Activated T-cell treated with anti-CD3 and anti-CD28 coated beads, Interleukin-2, amount 50 U/mL, for 4 hours (primary cell): ENCODE measurements around the gene TMEM217. TPM values are rescaled to one million over a fixed set of nuclear protein-coding genes. Genes with fewer than 3 reads are reported as not detected.

ENCODE experiments used
- ATAC-seq, 2 donors: fragments of 200-7000 bp; cut with Tn5 transposase; one replicate each; pipeline ENCODE4 v1.10.0; 2021
- DNase-seq: peaks from one replicate; pipeline ENCODE4 v3.0.0-alpha.2; 2020
- H3K27me3 Mint-ChIP-seq: one replicate; pipeline ENCODE4 v1.8.0; 2021; ENCODE audit warnings: low read depth, mixed read lengths
- H3K36me3 Mint-ChIP-seq: one replicate; pipeline ENCODE4 v1.8.0; 2022; ENCODE audit warnings: mixed read lengths; ENCODE audit not compliant: insufficient read depth
- H3K4me1 Mint-ChIP-seq: one replicate; pipeline ENCODE4 v1.8.0; 2021; ENCODE audit warnings: low read depth, mixed read lengths
- H3K4me3 Mint-ChIP-seq: one replicate; pipeline ENCODE4 v1.8.0; 2021; ENCODE audit warnings: mild to moderate bottlenecking, moderate library complexity, mixed read lengths
- H3K9me3 Mint-ChIP-seq: one replicate; pipeline ENCODE4 v1.8.0; 2021; ENCODE audit warnings: mixed read lengths
- total RNA-seq, 3 donors: library from RNA; stranded (reverse); gene quantifications; one replicate each; pipeline ENCODE4 v1.2.1, GENCODE V29; 2021

Gene TMEM217
- total RNA-seq, 3 donors from 2014 or later, result 2.3 to 4.2 (median 2.8) TPM

DNA sequence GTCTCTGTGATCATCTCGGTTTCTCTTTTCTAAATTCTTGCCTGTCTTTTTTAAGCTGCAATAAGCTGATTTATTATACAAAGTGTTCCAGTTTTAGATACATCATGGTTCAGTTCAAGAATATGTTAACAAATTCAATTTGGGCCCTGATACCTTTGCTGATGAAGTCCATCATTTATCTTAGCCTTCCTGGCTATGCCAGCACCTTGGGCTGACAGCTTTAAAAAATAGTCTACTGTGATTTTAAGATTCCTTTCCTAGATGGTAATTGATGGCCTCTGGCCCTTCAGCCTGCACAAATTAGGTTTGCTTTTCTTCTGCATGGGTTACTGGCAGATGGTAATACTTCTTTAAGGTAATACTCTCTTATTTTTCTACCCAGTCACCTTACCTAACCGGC is 7.1 kb upstream of the TMEM217 start:
- H3K9me3 Mint-ChIP-seq, result no peaks in the 10 kb centered on the region
- peaks cover 39% of the 10 kb centered on the region for H3K4me1 Mint-ChIP-seq
- peaks cover 8% of the 10 kb centered on the region for H3K36me3 Mint-ChIP-seq
- H3K27me3 Mint-ChIP-seq, result no peaks in the 10 kb centered on the region
- DNase-seq (no peak), ATAC-seq (no peak)
- H3K4me3 Mint-ChIP-seq, result no peak overlapping the region

DNA sequence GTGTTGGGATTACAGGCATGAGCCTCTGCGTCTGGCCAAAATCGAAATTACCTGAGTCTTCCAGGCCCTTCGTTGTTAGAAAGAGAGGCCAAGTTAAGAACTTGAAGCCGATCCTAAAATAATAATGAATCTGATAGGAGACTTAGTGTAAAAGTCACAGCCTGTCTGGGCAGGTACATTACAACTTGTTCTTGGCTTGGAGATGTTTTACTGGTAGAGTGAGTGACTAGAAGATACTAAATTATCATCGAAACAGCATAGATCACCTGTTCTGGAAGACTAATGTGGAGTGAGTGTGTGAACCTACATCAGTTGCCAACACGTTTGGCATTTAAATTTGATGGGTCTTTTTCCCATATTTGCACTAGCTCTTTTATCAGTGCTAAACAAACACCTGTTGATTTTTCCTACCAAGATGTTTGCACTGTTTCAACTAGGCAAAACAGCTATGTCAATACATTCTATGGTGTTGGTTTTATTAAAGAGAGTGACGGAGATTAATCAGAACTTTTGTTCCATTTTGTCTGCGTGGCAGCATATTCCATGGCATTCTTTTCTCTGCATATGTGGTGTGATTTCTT is 4.6 kb upstream of the TMEM217 start:
- Mint-ChIP-seq H3K9me3 (no peaks in the 10 kb centered on the region), H3K27me3 (no peaks in the 10 kb centered on the region), H3K4me1 (peaks cover 55% of the 10 kb centered on the region), H3K36me3 (peaks cover 2% of the 10 kb centered on the region), H3K4me3 (no peak overlapping the region)
- ATAC-seq (no peak), DNase-seq (no peak)

DNA sequence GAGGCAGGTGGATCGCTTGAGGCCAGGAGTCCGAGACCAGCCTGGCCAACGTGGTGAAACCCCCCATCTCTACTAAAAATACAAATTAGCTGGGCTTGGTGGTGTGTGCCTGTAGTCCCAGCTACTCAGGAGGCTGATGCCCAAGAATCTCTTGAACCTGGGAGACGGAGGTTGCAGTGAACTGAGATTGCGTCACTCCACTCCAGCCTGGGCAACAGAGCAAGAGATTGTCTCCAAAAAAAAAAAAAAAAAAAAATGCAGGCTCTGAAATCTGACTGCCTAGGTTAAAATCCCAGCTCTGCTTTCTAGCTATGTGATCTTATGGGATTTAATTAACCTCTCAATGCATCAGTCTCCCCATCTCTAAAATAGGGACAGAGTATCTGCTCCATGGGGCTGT is 3.3 kb upstream of the TMEM217 start:
- Mint-ChIP-seq H3K27me3 (no peaks in the 10 kb centered on the region), H3K4me1 (peaks cover 65% of the 10 kb centered on the region), H3K4me3 (no peak overlapping the region), H3K36me3 (peaks cover 2% of the 10 kb centered on the region), H3K9me3 (no peaks in the 10 kb centered on the region)
- ATAC-seq, result no peak
- DNase-seq, result no peak

DNA sequence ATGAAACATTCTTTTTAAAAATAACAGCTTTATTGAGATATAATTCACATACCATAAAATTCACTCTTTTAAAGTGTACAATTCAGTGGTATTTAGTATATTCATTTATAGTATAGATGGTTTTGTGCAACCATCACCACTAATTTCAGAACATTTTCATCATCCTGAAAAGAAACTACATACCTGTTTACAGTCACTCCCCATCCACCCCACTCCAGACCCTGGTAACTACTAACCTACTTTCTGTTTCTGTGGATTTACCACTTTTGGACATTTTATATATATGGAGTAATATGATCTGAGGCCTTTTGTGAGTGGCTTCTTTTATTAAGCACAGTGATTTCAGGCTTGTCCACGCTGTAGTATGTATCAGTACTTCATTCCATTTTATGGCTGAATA is 2.5 kb upstream of the TMEM217 start:
- Mint-ChIP-seq H3K4me1 (peaks cover 62% of the 10 kb centered on the region), H3K36me3 (peaks cover 2% of the 10 kb centered on the region), H3K4me3 (no peak overlapping the region), H3K9me3 (no peaks in the 10 kb centered on the region), H3K27me3 (no peaks in the 10 kb centered on the region)
- peak; percentile 11 to 16 for ATAC-seq
- DNase-seq, result no peak

DNA sequence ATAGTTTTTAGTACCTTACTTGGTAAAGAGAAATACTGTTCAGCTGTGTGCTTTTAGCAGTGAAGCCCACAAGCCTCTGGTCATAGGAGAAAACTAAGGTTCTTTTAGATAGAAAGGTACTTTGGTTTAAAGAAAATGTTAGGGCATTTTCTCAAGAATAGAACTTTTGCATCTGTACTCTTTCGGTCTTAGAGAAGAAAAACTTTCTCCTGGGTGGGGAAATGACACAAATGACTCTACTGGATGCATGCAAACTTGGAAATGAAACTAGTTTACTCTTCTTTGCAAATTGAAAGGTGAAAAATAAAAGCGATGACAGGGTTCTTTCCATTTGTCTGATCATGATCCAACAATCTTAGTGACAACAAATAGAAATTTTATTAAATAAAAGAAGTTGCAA is 2.1 kb upstream of the TMEM217 start:
- ATAC-seq, result peak in 1 of 2 donors; percentile 9
- no peak for DNase-seq

DNA sequence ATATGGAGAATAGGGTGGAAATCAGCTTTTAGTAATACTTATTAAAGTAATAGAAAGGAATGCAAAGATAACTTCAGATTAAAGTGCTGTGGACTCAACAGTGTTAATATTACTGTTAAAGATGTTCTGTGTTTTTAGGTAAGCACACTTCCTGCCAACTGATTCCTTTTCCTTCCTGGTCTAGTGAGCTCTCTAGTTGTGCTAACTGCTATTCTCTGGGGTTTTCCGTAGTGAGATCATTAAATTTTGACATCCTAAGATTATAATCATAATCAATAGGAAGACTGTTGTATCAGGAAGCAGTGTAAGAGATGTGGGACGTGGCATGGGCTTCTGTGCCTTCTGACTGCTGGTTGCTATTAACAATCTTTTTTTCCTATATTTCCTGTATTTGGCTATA is 1.2 kb upstream of the TMEM217 start:
- ATAC-seq, result no peak
- no peaks in the 10 kb centered on the region for H3K27me3 Mint-ChIP-seq
- H3K9me3 Mint-ChIP-seq, result no peaks in the 10 kb centered on the region
- no peak for DNase-seq
- H3K4me3 Mint-ChIP-seq, result peak overlapping the region; percentile 95
- peaks cover 53% of the 10 kb centered on the region for H3K4me1 Mint-ChIP-seq
- peaks cover 2% of the 10 kb centered on the region for H3K36me3 Mint-ChIP-seq

More for the DNA sequence above, 2.1 kb upstream of the TMEM217 start:
- H3K4me1 Mint-ChIP-seq, result peaks cover 58% of the 10 kb centered on the region
- no peaks in the 10 kb centered on the region for H3K9me3 Mint-ChIP-seq
- peaks cover 2% of the 10 kb centered on the region for H3K36me3 Mint-ChIP-seq
- peak overlapping the region; percentile 95 for H3K4me3 Mint-ChIP-seq
- H3K27me3 Mint-ChIP-seq, result no peaks in the 10 kb centered on the region

DNA sequence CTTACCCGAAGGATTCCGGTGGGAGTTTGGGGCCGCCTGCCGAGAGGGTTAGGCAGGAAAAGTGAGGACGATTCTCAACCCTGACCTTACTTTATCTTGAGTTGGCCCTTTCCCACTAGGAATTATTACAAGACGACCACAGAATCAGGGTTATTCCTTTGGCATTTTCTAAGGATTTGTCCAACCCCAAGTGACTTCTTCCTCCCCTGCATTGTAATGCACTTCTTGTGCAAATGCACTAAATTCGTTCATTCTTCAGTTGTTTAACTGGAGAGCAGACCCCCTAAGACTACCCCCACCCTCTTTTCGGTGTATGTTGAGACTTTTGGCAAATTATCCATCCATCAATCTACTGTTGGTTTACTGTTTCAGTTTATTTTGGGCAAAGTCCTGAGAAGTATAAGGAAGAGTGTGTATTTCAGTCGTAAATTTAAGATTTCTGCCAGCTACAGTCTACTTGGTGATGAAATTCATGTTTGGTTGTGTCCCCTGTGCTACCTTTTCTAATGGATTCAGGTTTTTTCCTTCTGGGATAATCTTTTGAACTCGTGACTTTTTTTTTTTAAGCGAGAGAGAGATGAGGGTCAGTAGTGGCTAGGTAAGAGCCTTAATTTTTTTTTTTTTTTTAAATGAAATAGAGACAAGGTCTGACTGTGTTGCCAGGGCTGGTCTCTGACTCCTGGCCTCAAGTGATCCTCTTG is 611 bp upstream of the TMEM217 start:
- Mint-ChIP-seq H3K9me3 (no peaks in the 10 kb centered on the region), H3K4me1 (peaks cover 51% of the 10 kb centered on the region), H3K27me3 (no peaks in the 10 kb centered on the region), H3K4me3 (peak overlapping the region; percentile 95), H3K36me3 (no peaks in the 10 kb centered on the region)
- ATAC-seq (no peak), DNase-seq (no peak)

DNA sequence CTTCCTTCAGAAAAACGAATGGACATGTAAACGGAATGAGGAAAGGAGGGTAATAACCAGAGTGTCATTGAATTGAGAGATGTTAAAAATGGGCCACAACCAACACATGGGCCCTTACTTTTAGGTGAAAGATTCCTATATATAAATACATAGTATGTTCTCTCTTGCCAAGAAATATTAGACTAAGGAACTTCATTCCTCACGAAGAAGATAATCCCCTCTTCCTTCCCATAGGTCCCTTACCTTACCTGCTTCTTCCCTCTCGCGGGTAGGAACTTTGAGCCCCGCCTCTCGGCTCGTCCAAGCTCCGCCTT is 667 bp downstream of the TMEM217 start:
- DNase-seq (no peak), ATAC-seq (no peak)
- Mint-ChIP-seq H3K27me3 (no peaks in the 10 kb centered on the region), H3K4me1 (peaks cover 41% of the 10 kb centered on the region), H3K4me3 (peak overlapping the region; percentile 95), H3K36me3 (no peaks in the 10 kb centered on the region), H3K9me3 (no peaks in the 10 kb centered on the region)

DNA sequence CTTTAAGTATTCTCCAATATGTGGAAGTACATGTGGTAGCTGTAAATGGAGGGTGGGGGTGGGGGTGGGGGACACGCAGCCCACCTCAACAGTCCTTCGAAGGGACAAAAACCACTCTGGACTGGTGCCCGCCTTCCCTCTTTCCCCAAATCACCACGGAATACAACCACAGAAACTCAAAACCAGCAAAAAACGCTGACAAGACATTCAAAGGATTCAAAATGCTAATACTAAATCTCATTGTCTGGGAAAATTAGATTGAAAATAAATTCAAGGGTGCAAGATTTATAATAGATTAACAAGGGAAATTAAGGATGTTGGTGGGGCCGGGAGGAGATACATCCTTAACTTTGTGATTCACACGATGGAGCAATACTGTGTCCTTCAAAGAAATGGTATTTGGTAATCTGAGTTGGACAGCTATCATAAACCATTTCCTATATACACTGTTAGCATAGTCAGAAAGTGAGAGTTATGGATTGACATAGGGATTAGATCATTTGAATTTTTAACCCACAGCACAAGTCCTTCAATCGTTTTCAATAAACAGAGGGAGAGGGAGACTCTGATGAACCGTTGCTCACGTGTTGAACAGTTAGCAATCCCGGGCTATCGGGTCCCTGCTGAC is 1.1 kb downstream of the TMEM217 start:
- H3K4me3 Mint-ChIP-seq, result peak overlapping the region; percentile 95
- H3K27me3 Mint-ChIP-seq, result no peaks in the 10 kb centered on the region
- ATAC-seq, result no peak
- peaks cover 41% of the 10 kb centered on the region for H3K4me1 Mint-ChIP-seq
- no peaks in the 10 kb centered on the region for H3K9me3 Mint-ChIP-seq
- no peak for DNase-seq
- H3K36me3 Mint-ChIP-seq, result no peaks in the 10 kb centered on the region

DNA sequence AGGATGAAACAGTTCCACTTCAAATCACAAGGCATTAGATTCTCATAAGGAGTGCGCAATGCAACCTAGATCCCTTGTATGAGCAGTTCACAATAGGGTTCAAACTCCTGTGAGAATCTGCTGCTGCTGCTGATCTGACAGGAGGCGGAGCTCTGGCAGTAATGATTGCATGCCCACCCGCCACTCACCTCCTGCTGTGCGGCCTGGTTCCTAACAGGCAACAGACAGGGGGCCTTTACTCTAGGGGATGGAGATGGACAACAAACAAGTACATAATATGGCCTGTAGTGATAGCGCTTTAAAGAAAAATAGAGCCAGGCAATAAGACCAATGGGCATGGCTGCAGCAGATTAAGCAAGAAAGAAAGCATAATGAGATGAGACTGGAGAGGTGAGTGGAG is 3.1 kb downstream of the TMEM217 start:
- no peak overlapping the region for H3K4me3 Mint-ChIP-seq
- ATAC-seq (no peak), DNase-seq (no peak)
- peaks cover 28% of the 10 kb centered on the region for H3K4me1 Mint-ChIP-seq
- H3K27me3 Mint-ChIP-seq, result no peaks in the 10 kb centered on the region
- no peaks in the 10 kb centered on the region for H3K9me3 Mint-ChIP-seq
- H3K36me3 Mint-ChIP-seq, result no peaks in the 10 kb centered on the region

DNA sequence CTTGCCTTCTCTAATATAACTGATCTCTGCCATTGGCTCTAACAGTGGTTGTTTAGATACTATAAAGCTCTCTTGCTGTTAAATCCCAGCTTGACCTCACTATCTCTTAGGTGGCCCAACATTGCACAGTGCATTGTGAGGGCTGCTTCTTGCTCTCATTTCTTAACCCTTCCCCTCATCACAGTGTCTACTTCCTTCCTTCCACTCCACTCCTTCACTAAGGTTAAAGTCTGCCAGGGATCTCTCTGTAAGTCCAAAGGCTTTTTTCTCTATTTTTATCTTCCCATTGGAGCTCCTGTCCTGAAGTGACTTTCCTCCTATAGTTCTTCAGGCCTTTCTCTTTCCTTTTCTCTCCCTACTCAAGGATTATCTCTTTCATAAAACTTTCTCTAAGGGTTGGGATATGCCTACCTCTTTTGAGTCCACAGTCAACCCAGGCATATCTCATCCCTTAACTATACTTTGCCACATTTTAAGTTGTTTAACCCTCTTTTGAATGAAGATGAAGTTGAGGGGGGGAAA is 4.4 kb downstream of the TMEM217 start:
- Mint-ChIP-seq H3K36me3 (no peaks in the 10 kb centered on the region), H3K9me3 (no peaks in the 10 kb centered on the region), H3K4me3 (no peak overlapping the region), H3K4me1 (peaks cover 17% of the 10 kb centered on the region), H3K27me3 (no peaks in the 10 kb centered on the region)
- DNase-seq, result no peak
- no peak for ATAC-seq

DNA sequence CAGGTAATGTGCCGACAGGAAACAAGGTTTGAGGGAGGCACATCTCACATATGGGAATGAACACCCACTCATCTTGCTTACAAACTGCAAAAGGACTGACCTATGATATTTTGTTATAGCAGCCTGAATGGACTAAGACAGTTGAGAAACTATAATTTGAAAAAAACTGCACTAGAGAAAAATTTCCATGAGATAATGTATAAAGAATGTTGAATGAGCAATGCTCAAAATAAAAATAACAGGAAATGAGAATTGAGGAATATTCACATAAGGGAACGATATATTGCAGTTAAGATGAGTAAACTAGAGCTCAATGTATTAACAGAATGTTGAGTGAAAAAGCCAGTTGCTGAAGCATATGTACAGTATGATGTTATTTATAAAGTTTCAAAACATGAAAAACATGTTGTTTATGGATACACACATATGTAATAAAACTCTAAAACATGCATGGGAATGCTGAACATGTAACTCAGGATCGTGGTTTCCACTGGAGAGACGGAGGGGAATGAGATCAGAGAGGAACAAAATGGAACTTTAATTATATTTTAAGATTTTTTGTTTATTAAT is 6.6 kb downstream of the TMEM217 start:
- no peak for DNase-seq
- no peak for ATAC-seq
- Mint-ChIP-seq H3K36me3 (no peaks in the 10 kb centered on the region), H3K4me1 (peaks cover 2% of the 10 kb centered on the region), H3K9me3 (no peaks in the 10 kb centered on the region), H3K27me3 (no peaks in the 10 kb centered on the region), H3K4me3 (no peak overlapping the region)

DNA sequence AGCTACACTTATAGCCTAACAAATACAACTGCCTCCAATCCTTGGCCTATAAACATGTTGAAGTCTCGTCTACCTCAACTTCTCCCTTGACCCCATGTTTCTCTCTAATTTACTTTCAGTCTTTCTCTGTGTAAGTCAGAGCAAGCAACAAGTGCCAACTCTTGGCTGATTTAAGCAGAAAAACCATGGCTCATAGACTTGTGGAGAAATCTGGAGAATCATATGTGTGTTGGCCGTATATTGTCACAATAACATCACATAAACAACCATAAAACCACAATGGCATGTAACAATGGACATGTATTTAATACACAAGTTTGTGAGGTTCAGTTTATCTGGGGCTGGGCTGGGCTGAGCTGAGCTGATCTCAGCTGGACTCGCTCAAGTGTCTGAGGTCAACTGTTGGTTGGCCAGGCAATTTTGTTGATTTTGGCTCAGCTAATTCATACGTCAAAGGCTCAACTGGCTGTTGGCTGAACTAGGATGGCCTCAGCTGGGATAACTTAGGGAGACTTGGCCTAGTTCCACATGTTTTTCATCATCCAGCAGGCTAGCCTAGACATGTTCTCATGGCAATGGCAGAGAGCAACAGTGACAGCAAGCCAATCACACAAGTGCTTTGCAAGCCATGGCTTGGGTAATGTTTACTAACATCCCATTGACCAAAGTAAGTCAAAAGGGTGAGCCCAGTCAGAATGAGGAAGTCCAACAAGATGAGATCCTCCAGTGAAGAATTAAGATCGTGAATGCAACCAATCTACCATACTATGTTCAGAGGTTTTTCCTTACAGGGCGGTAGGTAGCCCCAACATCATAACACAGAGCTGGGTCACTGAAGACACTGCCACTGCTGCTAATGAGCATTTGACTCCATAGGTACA is 13.3 kb downstream of the TMEM217 start:
- no peak for DNase-seq
- H3K36me3 Mint-ChIP-seq, result no peaks in the 10 kb centered on the region
- peaks cover 21% of the 10 kb centered on the region for H3K4me1 Mint-ChIP-seq
- H3K27me3 Mint-ChIP-seq, result no peaks in the 10 kb centered on the region
- H3K4me3 Mint-ChIP-seq, result no peak overlapping the region
- H3K9me3 Mint-ChIP-seq, result no peaks in the 10 kb centered on the region
- ATAC-seq, result no peak

DNA sequence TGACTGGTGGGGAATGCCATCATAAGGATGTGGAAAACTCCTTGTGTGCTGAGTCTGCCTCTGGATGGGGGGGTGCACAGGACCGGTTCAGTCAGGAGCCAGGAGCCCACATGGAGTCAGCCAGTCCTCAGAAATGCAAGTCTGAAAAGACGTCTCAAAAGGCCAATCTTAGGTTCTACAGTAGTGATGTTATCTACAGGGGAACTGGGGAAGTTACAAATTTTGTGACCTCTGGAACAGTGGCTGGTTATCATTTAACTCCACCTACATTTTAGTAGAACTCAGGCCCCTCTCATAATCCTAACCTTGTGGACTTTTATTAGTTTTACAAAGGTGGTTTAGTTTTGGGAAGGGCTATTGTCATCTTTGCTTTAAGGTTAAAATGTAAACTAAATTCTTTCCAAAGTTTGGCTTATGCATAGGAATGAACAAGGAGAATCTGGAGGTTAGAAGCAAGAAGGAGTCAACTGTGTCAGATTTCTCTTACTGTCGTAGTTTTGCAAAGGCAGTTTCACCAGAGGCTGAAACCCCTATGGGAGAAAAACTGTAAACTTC is 14.1 kb downstream of the TMEM217 start:
- Mint-ChIP-seq H3K36me3 (no peaks in the 10 kb centered on the region), H3K27me3 (no peaks in the 10 kb centered on the region), H3K4me3 (no peak overlapping the region), H3K9me3 (no peaks in the 10 kb centered on the region), H3K4me1 (peaks cover 24% of the 10 kb centered on the region)
- DNase-seq (no peak), ATAC-seq (no peak)
